GM21528 (cell line): Measurements from ENCODE around the gene GABBR2.

Experiments used
- ATAC-seq: cut with Tn5 transposase; IDR thresholded peaks from one replicate; pipeline ENCODE4 v1.9.1; 2021; ENCODE audit warnings: mild to moderate bottlenecking, moderate library complexity; ENCODE audit not compliant: unreplicated experiment, low FRiP score

Gene GABBR2

GRCh38 chr9:98457726-98458370 lies 250.9 kb downstream of the GABBR2 start:
- no peak for ATAC-seq

GRCh38 chr9:98456156-98456613 lies 252.6 kb downstream of the GABBR2 start:
- no peak for ATAC-seq

- no peak for ATAC-seq
Measured at GRCh38 chr9:98455256-98456155, 253.2 kb downstream of the GABBR2 start.

- no peak for ATAC-seq
Measured at GRCh38 chr9:98453589-98454311, 255.0 kb downstream of the GABBR2 start.

GRCh38 chr9:98451576-98451975 lies 257.2 kb downstream of the GABBR2 start:
- no peak for ATAC-seq

- ATAC-seq, result no peak
Measured at GRCh38 chr9:98450496-98450895, 258.2 kb downstream of the GABBR2 start.

- no peak for ATAC-seq
Measured at GRCh38 chr9:98449871-98450270, 258.9 kb downstream of the GABBR2 start.

GRCh38 chr9:98445576-98445975 lies 263.2 kb downstream of the GABBR2 start:
- no peak for ATAC-seq

- no peak for ATAC-seq
Measured at GRCh38 chr9:98444601-98445000, 264.1 kb downstream of the GABBR2 start.

- ATAC-seq, result no peak
Measured at GRCh38 chr9:98442541-98442940, 266.2 kb downstream of the GABBR2 start.

- ATAC-seq, result no peak
Measured at GRCh38 chr9:98442114-98442513, 266.6 kb downstream of the GABBR2 start.

GRCh38 chr9:98438666-98439065 lies 270.1 kb downstream of the GABBR2 start:
- no peak for ATAC-seq

GRCh38 chr9:98437458-98438034 lies 271.2 kb downstream of the GABBR2 start:
- no peak for ATAC-seq

GRCh38 chr9:98432960-98433359 lies 275.8 kb downstream of the GABBR2 start:
- ATAC-seq, result no peak

- ATAC-seq, result no peak
Measured at GRCh38 chr9:98432134-98432533, 276.6 kb downstream of the GABBR2 start.

- no peak for ATAC-seq
Measured at GRCh38 chr9:98430535-98431292, 278.0 kb downstream of the GABBR2 start.

GRCh38 chr9:98429613-98430012 lies 279.1 kb downstream of the GABBR2 start:
- no peak for ATAC-seq

GRCh38 chr9:98428454-98428853 lies 280.3 kb downstream of the GABBR2 start:
- ATAC-seq, result no peak

GRCh38 chr9:98427491-98427890 lies 281.2 kb downstream of the GABBR2 start:
- no peak for ATAC-seq

GRCh38 chr9:98425079-98425478 lies 283.7 kb downstream of the GABBR2 start:
- no peak for ATAC-seq
